NB4 (cell line): ENCODE measurements around the gene AGAP1.

Source experiments
- MYC ChIP-seq: IDR thresholded peaks from 2 replicates; pipeline ENCODE4 v1.6.1; 2011; ENCODE audit warnings: low read depth, low read length
- POLR2A ChIP-seq: IDR thresholded peaks from 2 replicates; pipeline ENCODE4 v1.6.1; 2011; ENCODE audit warnings: mild to moderate bottlenecking; ENCODE audit not compliant: insufficient read length; ENCODE audit errors: extremely low read depth
- TF ChIP-seq, protein P1 (sequence below): IDR thresholded peaks from one replicate; pipeline ENCODE4 v1.5.1; 2012; ENCODE audit warnings: low read depth, low read length
- TF ChIP-seq, protein P2 (sequence below): IDR thresholded peaks from 2 replicates; pipeline ENCODE4 v1.6.1; 2011; ENCODE audit warnings: low read depth, low read length

GRCh38 chr2:235493775-235494715 is at the start of gene AGAP1:
- no peak for TF ChIP-seq POLR2A
- TF ChIP-seq, protein P1, sequence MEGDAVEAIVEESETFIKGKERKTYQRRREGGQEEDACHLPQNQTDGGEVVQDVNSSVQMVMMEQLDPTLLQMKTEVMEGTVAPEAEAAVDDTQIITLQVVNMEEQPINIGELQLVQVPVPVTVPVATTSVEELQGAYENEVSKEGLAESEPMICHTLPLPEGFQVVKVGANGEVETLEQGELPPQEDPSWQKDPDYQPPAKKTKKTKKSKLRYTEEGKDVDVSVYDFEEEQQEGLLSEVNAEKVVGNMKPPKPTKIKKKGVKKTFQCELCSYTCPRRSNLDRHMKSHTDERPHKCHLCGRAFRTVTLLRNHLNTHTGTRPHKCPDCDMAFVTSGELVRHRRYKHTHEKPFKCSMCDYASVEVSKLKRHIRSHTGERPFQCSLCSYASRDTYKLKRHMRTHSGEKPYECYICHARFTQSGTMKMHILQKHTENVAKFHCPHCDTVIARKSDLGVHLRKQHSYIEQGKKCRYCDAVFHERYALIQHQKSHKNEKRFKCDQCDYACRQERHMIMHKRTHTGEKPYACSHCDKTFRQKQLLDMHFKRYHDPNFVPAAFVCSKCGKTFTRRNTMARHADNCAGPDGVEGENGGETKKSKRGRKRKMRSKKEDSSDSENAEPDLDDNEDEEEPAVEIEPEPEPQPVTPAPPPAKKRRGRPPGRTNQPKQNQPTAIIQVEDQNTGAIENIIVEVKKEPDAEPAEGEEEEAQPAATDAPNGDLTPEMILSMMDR = no peak
- no peak for TF ChIP-seq MYC
- TF ChIP-seq, protein P2, sequence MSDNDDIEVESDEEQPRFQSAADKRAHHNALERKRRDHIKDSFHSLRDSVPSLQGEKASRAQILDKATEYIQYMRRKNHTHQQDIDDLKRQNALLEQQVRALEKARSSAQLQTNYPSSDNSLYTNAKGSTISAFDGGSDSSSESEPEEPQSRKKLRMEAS = no peak
